GM12874 (cell line): ENCODE measurements around the gene BBS1.

ENCODE experiments used
- TF ChIP-seq, protein P1 (sequence below): IDR thresholded peaks from 2 replicates; pipeline ENCODE4 v1.5.1; 2011; ENCODE audit warnings: low read depth, mild to moderate bottlenecking, control low read depth, low read length, moderate library complexity; ENCODE audit not compliant: insufficient read depth

BBS1 gene

GRCh38 chr11:66548774-66549630 lies 38.6 kb downstream of the BBS1 start:
- TF ChIP-seq, protein P1, sequence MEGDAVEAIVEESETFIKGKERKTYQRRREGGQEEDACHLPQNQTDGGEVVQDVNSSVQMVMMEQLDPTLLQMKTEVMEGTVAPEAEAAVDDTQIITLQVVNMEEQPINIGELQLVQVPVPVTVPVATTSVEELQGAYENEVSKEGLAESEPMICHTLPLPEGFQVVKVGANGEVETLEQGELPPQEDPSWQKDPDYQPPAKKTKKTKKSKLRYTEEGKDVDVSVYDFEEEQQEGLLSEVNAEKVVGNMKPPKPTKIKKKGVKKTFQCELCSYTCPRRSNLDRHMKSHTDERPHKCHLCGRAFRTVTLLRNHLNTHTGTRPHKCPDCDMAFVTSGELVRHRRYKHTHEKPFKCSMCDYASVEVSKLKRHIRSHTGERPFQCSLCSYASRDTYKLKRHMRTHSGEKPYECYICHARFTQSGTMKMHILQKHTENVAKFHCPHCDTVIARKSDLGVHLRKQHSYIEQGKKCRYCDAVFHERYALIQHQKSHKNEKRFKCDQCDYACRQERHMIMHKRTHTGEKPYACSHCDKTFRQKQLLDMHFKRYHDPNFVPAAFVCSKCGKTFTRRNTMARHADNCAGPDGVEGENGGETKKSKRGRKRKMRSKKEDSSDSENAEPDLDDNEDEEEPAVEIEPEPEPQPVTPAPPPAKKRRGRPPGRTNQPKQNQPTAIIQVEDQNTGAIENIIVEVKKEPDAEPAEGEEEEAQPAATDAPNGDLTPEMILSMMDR, result no peak

GRCh38 chr11:66549696-66550095 lies 39.3 kb downstream of the BBS1 start:
- TF ChIP-seq, protein P1, result no peak

GRCh38 chr11:66550887-66551286 lies 40.5 kb downstream of the BBS1 start:
- TF ChIP-seq, protein P1, result no peak

DNA sequence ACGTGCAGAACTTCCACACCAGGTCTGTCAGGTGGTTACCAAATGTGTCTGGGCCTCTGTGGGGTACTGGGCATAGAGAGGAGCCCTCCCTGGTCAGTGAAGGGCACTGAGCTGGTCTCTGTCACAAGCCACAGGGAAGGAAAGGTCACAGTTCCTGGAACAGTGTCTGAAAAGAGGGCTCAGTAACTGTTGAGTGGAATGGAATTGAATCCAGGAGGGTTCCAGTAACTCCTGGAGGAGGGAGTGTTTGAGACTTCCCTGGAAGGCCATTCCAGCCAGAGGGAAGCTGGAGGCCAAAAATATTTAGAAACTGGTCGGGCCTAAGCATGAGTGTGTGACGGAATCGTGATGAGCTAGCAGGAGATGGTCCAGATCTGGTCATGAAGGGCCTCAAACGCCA lies 44.2 kb downstream of the BBS1 start:
- TF ChIP-seq, protein P1, result no peak

- TF ChIP-seq, protein P1, result no peak
These were observed 45.0 kb downstream of the BBS1 start for GRCh38 chr11:66555416-66555815.

GRCh38 chr11:66556086-66556485 lies 45.7 kb downstream of the BBS1 start:
- TF ChIP-seq, protein P1, result no peak

DNA sequence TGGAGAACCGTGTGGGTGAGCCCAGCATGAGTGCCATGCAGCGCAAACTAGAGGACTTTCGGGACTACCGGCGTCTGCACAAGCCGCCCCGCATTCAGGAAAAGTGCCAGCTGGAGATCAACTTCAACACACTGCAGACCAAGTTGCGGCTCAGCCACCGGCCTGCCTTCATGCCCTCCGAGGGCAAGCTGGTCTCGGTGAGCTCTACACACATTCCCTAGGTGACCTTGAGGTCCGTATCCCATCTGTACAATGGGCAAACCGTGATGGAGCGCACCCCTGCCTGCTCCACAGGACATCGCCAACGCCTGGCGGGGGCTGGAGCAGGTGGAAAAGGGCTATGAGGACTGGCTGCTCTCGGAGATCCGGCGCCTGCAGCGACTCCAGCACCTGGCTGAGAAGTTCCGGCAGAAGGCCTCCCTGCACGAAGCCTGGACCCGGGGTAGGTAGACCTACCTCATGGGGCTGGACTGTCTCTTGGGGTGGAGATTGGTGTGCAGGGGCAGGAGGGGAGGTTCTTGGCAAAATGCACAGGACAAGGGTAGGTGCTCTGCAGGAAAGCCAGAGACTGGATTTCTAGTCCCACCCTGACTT lies 47.4 kb downstream of the BBS1 start:
- TF ChIP-seq, protein P1, result no peak
